Lung (tissue), 12 donors: Measurements from ENCODE around the gene MDK. TPM values are rescaled to one million over a fixed set of nuclear protein-coding genes. Genes with fewer than 3 reads are reported as not detected.

Experiments used
- ATAC-seq: fragments of 200-7000 bp; cut with Tn5 transposase; one replicate; pipeline ENCODE4 v1.9.1; 2020; ENCODE audit warnings: moderate number of reproducible peaks; ENCODE audit not compliant: insufficient read depth, low FRiP score
- DNase-seq, 3 donors: peaks; one replicate each; pipeline ENCODE4 v3.0.0-alpha.2; 2013 to 2017
- H3K27ac ChIP-seq, 2 donors: one replicate each; pipeline ENCODE4 v1.5.1; 2013; ENCODE audit warnings: mild to moderate bottlenecking in 2 of 2, moderate library complexity in 2 of 2, control low read depth in 1 of 2, inconsistent platforms in 1 of 2, low read depth in 1 of 2, low read length in 1 of 2
- H3K27me3 ChIP-seq, 3 donors: one replicate each; pipeline ENCODE4 v1.5.1; 2013; ENCODE audit warnings: low read length in 2 of 3; ENCODE audit not compliant: control insufficient read depth in 3 of 3, insufficient read depth in 3 of 3
- H3K36me3 ChIP-seq, 4 donors: one replicate each; pipeline ENCODE4 v1.5.1; 2013; ENCODE audit warnings: low read length in 4 of 4, mild to moderate bottlenecking in 1 of 4, moderate library complexity in 1 of 4; ENCODE audit not compliant: control insufficient read depth in 4 of 4, insufficient read depth in 4 of 4
- H3K4me1 ChIP-seq, 5 donors: one replicate each; pipeline ENCODE4 v1.5.1; 2013; ENCODE audit warnings: low read length in 5 of 5, mild to moderate bottlenecking in 2 of 5, moderate library complexity in 1 of 5; ENCODE audit not compliant: control insufficient read depth in 5 of 5, insufficient read depth in 5 of 5
- H3K4me3 ChIP-seq: one replicate; pipeline ENCODE4 v1.5.1; 2013; ENCODE audit warnings: mild to moderate bottlenecking, control low read depth, moderate library complexity
- H3K9ac ChIP-seq, 2 donors: one replicate each; pipeline ENCODE4 v1.5.1; 2013; ENCODE audit warnings: low read length in 2 of 2, control low read depth in 1 of 2; ENCODE audit not compliant: insufficient read depth in 1 of 2
- H3K9me3 ChIP-seq, 4 donors: one replicate each; pipeline ENCODE4 v1.5.1; 2013; ENCODE audit warnings: low read length in 3 of 4, mild to moderate bottlenecking in 1 of 4, moderate library complexity in 1 of 4; ENCODE audit not compliant: control insufficient read depth in 4 of 4, insufficient read depth in 3 of 4
- WGBS, 2 donors: extraction: QIAGEN DNeasy Blood & Tissue Kit; methylation state at CpG; one replicate each; pipeline ENCODE4 v1.1.7; 2013; 5-methylcytosine and 5-hydroxymethylcytosine counted together
- polyA plus RNA-seq, 2 donors: library from polyadenylated mRNA; stranded (reverse); fragments of 200-250 nt; gene quantifications; one replicate each; pipeline ENCODE4 v1.2.1, GENCODE V29; 2013
- total RNA-seq, 2 donors: library from RNA; depleted of rRNA in 1 of 2; stranded (reverse); fragments of >200 nt in 1 of 2; gene quantifications; one replicate each; pipeline ENCODE4 v1.2.1, GENCODE V29; 2014 to 2021
- TF ChIP-seq, protein P1 (sequence below): IDR thresholded peaks from 2 replicates; pipeline ENCODE4 v1.5.1; 2012; ENCODE audit warnings: mild to moderate bottlenecking; ENCODE audit errors: control extremely low read depth, extremely low read depth
- donor health status: control.
- donor health status: control.
- donor health status: Bipolar disorder and iron deficiency.
- donor health status: healthy.
- donor health status: DM: yes; HTN: yes; CAD: no.

MDK gene
- total and polyA plus RNA-seq, 4 donors, result 26.9 to 134 (median 41.5) TPM

DNA sequence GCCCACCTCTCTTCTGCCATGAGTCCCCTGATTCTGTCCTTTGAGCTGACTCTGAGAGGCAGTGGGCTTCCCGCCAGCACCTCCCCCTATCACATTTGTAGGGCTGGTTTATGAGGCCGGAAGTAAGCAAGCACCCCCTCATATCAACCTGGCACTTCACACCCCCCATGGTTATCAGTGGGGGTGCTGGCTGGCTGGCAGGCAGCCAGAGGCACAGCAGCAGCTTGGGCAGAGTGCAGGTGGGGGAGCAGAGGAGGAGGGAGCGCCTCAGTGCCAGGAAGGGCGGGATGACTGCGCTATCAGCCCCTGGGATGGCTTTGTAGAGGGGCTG is 33.0 kb downstream of the MDK start:
- no peaks in the 10 kb centered on the region for H3K4me1 ChIP-seq
- TF ChIP-seq, protein P1, sequence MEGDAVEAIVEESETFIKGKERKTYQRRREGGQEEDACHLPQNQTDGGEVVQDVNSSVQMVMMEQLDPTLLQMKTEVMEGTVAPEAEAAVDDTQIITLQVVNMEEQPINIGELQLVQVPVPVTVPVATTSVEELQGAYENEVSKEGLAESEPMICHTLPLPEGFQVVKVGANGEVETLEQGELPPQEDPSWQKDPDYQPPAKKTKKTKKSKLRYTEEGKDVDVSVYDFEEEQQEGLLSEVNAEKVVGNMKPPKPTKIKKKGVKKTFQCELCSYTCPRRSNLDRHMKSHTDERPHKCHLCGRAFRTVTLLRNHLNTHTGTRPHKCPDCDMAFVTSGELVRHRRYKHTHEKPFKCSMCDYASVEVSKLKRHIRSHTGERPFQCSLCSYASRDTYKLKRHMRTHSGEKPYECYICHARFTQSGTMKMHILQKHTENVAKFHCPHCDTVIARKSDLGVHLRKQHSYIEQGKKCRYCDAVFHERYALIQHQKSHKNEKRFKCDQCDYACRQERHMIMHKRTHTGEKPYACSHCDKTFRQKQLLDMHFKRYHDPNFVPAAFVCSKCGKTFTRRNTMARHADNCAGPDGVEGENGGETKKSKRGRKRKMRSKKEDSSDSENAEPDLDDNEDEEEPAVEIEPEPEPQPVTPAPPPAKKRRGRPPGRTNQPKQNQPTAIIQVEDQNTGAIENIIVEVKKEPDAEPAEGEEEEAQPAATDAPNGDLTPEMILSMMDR, result no peak
- ATAC-seq, result no peak
- H3K27ac ChIP-seq, result no peak overlapping the region
- H3K36me3 ChIP-seq, result peaks cover 7 to 44% (median 19%) of the 10 kb centered on the region in 4 donors
- 92 to 96% methylated on average over 5 of the region's 5 CpGs for whole genome bisulfite sequencing, 2 donors
- DNase-seq, result no peak
- H3K9me3 ChIP-seq, result no peaks in the 10 kb centered on the region
- no peak overlapping the region for H3K9ac ChIP-seq
- H3K27me3 ChIP-seq, result no peaks in the 10 kb centered on the region
- H3K4me3 ChIP-seq, result no peak overlapping the region

DNA sequence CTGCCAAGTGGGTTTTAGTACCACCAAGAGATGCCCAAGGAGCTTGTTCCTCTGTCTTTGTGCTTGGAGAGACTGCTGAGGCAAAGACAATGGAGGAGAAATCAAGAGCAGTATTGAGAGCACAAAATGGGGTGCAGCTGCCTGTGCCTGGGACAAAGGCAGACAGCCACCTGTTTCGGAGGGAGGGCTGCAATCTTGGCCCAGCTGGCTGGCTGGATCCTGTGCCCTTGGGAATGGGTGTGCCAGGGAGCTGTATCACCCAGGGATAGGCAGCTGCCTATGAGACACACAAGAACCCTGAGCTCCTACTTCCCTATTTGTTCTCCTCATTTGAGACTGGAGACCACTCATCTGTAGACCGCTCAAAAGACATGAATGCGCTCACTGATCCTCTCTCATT is 33.4 kb downstream of the MDK start:
- TF ChIP-seq, protein P1, result no peak
- no peaks in the 10 kb centered on the region for H3K9me3 ChIP-seq
- H3K27me3 ChIP-seq, result no peaks in the 10 kb centered on the region
- H3K36me3 ChIP-seq, result peaks cover 7 to 40% (median 19%) of the 10 kb centered on the region in 4 donors
- DNase-seq, result no peak
- no peaks in the 10 kb centered on the region for H3K4me1 ChIP-seq
- no peak overlapping the region for H3K4me3 ChIP-seq
- no peak overlapping the region for H3K27ac ChIP-seq
- WGBS, 2 donors, result 64% methylated on average over 3 of the region's 3 CpGs
- no peak overlapping the region for H3K9ac ChIP-seq
- ATAC-seq, result no peak

DNA sequence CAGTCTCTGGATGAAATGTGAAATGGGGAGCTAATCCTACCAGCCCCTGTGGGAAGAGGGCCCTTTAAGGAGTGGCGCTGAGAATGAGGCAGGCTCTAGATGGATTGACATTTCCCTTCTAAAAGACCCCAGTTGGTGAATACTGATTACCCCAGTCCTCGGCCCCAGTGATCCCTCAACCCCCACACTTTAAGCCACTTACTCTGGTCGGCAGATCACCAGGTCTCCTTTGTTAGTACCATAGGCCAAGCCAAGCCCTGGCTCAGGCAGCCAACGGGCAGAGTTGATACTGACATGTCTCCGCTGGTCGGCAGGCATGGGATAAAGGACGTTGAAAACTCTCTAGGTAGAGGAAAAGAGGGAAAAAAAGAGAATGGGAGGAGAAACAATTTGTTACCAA is 36.2 kb downstream of the MDK start:
- no peak overlapping the region for H3K27ac ChIP-seq
- TF ChIP-seq, protein P1, result no peak
- ATAC-seq (no peak), DNase-seq (no peak)
- H3K4me3 ChIP-seq, result no peak overlapping the region
- no peak overlapping the region for H3K9ac ChIP-seq
- H3K4me1 ChIP-seq, result peaks cover 0 to 3% (median 0%) of the 10 kb centered on the region in 5 donors
- no peaks in the 10 kb centered on the region for H3K9me3 ChIP-seq
- H3K27me3 ChIP-seq, result no peaks in the 10 kb centered on the region
- H3K36me3 ChIP-seq, result peaks cover 11 to 44% (median 23%) of the 10 kb centered on the region in 4 donors
- 90 to 96% methylated on average over 7 of the region's 7 CpGs for WGBS, 2 donors

DNA sequence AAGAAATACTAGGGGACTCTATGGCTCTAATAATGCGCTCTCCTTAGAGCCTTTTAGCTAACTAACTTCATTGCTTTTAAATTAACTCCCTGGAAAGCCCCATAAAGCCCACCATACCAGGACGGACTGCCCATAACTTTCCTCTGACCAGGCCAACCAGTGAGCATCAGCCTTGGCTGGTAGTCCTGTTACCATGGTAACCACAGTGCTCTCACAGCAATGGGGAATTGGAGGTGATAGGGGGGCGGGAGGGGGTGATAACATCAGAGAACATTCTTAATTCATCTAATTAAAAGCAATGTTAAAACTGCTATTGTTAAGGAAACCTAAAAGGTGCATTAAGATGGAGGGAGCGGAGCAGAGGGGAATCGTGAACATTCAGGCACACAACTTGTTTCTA is 37.3 kb downstream of the MDK start:
- H3K9me3 ChIP-seq, result no peaks in the 10 kb centered on the region
- TF ChIP-seq, protein P1, result no peak
- no peak overlapping the region for H3K4me3 ChIP-seq
- H3K27ac ChIP-seq, result no peak overlapping the region
- 97% methylated on average over 5 of the region's 5 CpGs for WGBS, 2 donors
- no peaks in the 10 kb centered on the region for H3K27me3 ChIP-seq
- H3K4me1 ChIP-seq, result peaks cover 0 to 5% (median 0%) of the 10 kb centered on the region in 5 donors
- peaks cover 9 to 40% (median 19%) of the 10 kb centered on the region in 4 donors for H3K36me3 ChIP-seq
- ATAC-seq (no peak), DNase-seq (no peak)
- H3K9ac ChIP-seq, result no peak overlapping the region
